H7 (cell line): ENCODE measurements around the gene ALDH3B2. TPM values are rescaled to one million over a fixed set of nuclear protein-coding genes. Genes with fewer than 3 reads are reported as not detected.
"Not testable (repeated sequence)": the region's sequence is repeated elsewhere in the genome, so short reads cannot be mapped to it uniquely, and the experiment has no call there.

Experiments
- DNase-seq: peaks from one replicate; pipeline ENCODE4 v3.0.0; 2012
- H3K27me3 ChIP-seq: 2 replicates; pipeline ENCODE4 v1.6.0; 2011; ENCODE audit warnings: mild to moderate bottlenecking, low read length; ENCODE audit not compliant: control insufficient read depth, insufficient read depth
- H3K36me3 ChIP-seq: replicated peaks from 2 replicates; pipeline ENCODE4 v1.5.1; 2011; ENCODE audit warnings: low read length; ENCODE audit not compliant: control insufficient read depth, insufficient read depth
- H3K4me3 ChIP-seq: 2 replicates; pipeline ENCODE4 v1.5.1; 2011; ENCODE audit warnings: low read depth, mild to moderate bottlenecking, control low read depth, low read length, moderate library complexity; ENCODE audit not compliant: insufficient read depth
- total RNA-seq: library from RNA; depleted of rRNA; stranded (reverse); fragments of >200 nt; shearing (Covaris generic); gene quantifications from 2 replicates; pipeline ENCODE4 v1.2.3, GENCODE V29; 2014

ALDH3B2 gene
- total RNA-seq, 1 experiment from 2014 or later, result not detected

DNA sequence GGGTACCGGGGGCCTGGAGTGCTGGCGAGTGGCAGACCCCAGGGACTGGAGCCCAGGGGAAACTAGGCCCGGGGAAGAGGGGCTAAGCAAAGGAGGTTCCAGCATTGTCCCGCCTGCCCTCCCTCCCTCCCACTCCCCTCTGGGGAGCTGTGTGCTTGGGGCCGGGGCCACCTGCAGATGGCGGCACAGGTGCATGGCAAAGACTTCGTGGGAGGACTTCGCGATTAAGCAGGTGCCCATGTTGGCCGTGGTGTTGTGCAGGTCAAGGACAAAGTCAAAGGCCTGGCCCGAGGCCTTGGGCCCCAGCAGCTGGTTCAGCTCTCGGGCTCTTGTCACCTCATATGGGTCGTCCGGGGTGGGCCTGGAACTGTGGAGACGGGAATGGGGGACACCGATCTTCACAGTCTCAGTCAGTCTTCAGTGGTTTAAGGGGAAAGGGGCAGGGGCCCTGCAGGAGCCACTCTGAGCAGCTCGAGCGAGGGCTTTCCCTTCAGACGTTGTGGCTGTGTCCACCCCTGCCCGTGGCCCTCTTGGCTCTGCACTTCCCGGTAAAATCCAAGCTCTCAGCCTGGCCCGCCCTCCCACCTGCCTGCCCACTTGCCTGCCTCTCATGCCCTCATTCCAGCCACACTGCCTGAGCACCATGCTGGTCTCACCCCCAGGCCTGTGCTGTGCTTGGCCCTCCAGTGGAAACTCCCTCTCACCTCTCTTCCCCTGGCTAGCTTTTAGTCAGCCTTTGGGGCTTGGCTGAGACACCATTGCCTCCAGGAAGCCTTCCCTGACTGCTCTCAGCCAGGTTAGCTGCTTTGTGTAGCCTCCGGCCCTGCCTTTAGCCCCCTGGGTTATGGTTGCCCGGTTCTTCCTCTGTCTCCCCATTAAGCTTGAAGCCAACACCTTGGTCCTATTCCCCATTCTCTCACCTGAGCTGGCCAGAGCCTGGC, 28.6 kb downstream of the ALDH3B2 start:
- Histone ChIP-seq H3K27me3 (no peaks in the 10 kb centered on the region; the same call in 1 of the 2 replicates), H3K4me3 (no peak overlapping the region), H3K36me3 (no peaks in the 10 kb centered on the region)
- peak; percentile 83 for DNase-seq

DNA sequence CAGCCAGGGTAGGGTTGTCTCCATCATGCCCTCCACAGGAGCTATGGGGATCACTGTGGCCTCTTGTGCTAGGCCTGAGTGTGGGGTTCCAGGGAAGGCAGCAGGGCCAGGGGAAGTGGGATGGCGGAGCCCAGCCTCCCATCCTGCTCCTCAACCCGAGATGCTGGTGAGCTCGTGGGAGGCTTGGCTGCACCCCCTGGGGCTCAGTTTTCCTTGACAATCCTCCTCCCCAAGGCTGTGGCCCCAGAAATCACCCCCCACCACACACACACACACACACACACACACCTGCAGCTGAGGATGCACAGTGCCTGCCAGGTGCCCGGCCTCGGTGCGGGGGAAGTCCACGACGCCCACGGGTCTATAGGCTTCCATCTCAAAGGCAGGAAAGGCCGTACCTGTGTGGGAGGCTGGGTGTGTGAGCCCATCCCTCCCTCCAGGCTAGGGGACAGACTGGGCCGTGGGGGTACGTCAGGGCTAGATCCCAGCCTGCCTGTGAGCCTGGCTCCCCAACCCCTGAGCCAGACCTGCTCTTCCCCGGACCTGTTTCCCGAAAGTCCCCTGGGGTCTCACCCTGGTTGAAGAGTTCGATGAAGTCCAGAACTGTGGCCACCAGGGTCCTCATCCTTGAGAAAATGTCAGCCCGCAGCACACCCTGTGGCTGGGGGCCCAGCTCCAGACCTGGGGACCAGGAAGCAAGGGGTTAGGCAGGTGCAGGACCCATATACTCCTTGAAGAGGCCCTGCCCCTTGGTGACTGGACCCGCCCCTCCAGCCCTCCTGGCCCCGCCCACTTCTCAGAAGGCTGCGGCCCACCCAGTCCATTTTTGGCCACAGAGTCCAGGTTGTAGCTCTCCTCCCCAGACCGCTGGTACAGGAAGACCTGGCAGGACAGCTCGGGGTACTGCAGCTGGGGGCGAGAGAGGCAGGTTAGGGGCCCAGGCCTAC, 29.7 kb downstream of the ALDH3B2 start:
- no peaks in the 10 kb centered on the region for H3K36me3 ChIP-seq
- peak; percentile 84 for DNase-seq
- peaks cover 6% of the 10 kb centered on the region for H3K27me3 ChIP-seq
- H3K4me3 ChIP-seq, result no peak overlapping the region

DNA sequence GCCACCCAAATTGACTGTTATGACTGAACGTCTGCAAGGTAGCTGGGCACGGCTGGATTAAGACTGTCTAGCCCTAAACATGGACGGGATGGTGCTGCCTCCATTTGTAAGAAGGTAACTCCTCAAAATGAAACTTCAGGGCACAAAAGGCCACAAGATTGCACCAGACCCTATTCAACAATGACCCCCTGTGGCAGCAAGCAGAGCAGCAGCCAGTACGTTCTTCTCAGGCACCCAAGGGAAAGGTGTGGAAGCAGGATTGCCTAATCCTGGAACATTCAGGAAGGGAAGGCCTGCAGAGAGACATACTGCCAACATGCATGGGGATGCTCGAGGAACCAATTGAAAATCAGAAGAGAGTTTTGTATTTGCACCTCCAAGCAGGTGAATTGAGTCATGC, 30.4 kb downstream of the ALDH3B2 start:
- H3K27me3 ChIP-seq, result peaks cover 9% of the 10 kb centered on the region
- H3K36me3 ChIP-seq, result no peaks in the 10 kb centered on the region
- peak; percentile 84 for DNase-seq
- no peak overlapping the region for H3K4me3 ChIP-seq

DNA sequence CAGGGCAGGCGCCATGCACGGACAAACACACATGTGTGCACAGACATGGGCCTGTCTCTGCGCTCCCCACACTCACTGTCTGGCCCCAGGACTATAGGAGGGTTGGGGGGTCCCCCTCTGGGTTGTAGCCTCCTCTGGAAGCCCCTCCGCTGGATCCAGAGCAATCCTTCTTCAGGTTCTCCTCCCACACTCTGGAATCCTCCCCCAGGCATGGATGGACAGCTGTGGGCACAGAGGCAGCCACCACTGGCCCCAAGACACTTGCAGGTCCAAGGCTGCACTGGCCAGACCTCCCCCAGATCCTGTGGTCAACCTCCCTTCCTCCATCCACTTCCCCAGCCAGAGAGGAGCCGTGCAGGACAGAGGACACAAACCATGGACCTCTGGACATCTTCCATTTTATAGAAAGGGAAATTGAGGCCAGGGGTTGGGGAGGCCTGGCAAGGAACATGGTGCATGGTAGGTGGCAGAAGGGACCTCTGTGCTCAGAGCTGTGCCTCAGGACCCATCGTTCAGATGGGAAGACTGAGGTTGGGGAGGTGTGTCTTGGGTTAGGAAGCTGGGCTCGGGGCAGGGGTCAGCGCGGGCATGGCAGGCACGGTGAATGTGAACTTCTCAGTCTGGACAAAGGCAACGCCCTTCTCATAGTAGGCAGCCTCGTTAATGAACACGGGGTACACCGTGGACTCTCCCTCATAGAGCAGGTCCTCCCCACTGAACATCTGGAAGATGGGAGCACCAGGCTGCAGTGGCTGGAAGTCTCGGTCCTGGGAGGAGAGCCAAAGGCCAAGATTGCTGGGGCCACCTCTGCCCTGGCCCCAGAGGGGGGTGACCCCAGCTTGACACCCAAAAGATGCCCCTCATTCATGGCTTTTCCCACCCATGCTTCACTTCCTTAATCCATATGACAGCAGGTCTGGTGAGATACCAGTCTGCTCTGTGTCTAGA, 32.0 kb downstream of the ALDH3B2 start:
- H3K4me3 ChIP-seq, result no peak overlapping the region
- DNase-seq, result no peak
- H3K36me3 ChIP-seq, result no peaks in the 10 kb centered on the region
- H3K27me3 ChIP-seq, result peaks cover 9% of the 10 kb centered on the region

DNA sequence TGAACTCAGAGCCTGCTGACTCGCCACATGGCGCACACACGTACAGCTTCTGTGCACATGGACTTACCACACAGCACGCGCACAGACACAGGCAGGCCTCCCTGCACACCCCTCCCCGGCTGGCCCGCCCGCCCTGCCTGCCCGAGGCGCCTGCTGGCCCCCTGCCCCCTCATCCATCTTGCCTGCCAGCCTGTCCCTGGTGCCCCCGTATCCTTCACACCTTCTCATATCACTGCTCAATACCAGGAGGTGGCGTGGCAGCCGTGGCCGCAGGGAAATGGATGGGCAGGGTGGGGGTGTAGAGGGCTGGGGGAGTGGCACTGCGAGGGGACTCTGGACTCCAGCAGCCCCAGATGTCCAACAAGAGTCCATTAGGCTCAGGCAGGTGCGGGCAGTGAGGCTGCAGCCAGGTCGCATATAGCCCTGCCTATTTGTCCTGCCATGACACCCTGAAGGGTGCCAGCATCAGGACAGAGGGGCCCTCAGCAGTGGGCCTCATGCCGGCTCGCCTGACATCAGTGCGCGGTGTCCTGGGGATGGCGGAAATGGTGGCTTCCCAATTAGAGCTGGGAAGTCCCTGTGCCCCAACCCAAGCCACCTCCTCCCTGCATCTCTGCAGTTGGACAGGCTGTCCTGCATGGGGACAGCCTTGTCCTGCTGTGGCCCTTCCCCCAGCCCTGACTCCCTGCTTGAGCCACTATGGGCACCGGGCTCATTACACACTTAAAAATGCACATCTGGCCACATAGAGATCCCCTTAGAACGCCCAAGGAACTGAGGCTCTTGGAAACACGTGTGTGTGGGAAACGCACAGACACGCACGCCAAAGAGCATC, 32.9 kb downstream of the ALDH3B2 start:
- Histone ChIP-seq H3K27me3 (peaks cover 9% of the 10 kb centered on the region), H3K4me3 (no peak overlapping the region), H3K36me3 (no peaks in the 10 kb centered on the region)
- peak; percentile 60 for DNase-seq

DNA sequence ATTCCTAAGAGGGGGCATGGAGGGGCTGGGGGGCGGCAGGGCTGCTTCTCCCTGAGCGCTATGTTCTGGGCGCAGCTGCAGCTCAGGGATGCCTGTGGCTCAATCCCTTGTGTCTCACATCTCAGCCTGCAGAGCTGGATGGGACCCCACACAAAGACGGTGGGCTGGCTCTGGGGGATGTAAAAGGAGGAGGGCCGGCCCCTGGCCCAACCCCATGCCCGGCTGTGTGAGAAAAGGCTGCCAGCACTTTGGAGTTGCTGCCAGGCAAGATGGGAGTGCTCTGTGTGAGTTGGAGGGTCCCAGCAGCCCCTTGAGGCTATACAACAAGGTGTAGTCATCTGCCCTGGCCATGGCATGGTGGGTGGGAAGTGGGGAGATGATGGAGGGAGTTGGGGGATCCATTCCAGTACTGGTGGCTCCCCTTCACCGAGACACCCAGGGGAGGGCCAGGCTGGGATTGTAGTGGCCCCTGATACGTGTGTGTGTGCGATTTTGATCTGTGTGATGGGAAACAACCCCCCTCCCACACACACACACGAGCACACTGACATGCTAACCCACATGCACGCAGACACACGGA, 33.6 kb downstream of the ALDH3B2 start:
- Histone ChIP-seq H3K27me3 (peaks cover 9% of the 10 kb centered on the region), H3K4me3 (no peak overlapping the region), H3K36me3 (no peaks in the 10 kb centered on the region)
- DNase-seq, result peak; percentile 47

DNA sequence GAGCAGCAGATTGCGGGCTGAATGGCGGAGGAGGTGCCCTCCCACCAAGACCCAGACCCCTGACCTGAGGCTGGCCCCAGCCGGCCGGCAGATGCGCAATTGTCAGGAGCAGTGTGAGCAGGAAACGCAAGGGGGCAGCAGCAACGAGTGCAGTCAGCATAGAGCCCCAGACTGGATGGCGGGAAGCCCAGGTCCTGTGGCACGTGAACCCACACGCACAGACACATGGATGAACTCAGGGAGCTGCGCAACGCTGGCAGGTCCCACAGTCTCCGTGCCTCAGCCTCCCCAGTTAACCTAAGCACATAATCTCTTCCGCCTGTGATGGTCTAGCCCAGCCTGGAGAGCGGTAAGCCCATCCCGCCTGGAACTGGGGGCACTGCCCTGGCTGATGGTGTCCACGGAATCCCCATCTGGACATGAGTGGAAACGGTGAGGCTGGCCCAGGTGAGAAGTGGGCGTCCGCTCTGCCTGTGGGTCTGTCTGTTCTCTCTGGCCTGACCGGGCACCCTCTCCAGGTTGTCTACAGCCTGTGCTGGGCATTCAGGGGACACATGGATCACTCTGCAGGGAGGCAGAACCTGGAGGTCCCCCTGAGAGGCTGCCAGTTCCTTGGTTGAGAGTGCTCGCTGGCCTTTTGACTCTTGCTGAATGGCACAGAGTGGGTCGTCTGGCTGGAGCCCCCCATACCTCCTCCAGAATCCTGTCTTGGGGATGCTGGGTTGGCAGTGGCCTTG, 34.2 kb downstream of the ALDH3B2 start:
- Histone ChIP-seq H3K36me3 (no peaks in the 10 kb centered on the region), H3K27me3 (peaks cover 9% of the 10 kb centered on the region), H3K4me3 (no peak overlapping the region)
- peak; percentile 95 for DNase-seq

DNA sequence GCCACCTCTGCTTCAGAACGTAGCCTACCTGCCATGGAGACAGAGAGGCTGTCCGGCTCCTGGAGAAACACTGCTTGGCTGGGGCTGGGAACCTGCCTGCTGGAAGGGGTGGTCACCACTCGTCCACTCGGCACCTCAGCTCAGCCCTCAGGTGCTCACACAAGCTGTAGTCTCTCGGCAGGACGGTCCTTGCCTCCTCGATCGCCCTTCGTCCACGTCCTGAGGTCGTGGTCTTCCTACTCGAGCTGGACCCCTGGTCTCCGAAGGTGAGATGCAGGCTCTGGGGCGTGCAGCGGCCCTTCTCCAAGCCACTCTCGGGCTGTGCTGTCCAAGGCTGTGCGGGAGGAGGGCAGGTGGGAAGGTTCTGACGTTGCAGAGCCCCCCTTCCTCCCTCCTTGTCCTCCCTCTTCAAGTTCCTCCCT, 35.0 kb downstream of the ALDH3B2 start, which contains the start of gene TBX10:
Gene TBX10 (minus strand): TSS at position 326 of the 422 bp plus-strand sequence. CDS start 291 bp downstream, at position 35.
- no peak within 1 kb of the TSS for H3K4me3 ChIP-seq
- H3K36me3 ChIP-seq, result no peaks in the 10 kb centered on the region
- peaks cover 9% of the 10 kb centered on the region for H3K27me3 ChIP-seq
- DNase-seq, result no peak

DNA sequence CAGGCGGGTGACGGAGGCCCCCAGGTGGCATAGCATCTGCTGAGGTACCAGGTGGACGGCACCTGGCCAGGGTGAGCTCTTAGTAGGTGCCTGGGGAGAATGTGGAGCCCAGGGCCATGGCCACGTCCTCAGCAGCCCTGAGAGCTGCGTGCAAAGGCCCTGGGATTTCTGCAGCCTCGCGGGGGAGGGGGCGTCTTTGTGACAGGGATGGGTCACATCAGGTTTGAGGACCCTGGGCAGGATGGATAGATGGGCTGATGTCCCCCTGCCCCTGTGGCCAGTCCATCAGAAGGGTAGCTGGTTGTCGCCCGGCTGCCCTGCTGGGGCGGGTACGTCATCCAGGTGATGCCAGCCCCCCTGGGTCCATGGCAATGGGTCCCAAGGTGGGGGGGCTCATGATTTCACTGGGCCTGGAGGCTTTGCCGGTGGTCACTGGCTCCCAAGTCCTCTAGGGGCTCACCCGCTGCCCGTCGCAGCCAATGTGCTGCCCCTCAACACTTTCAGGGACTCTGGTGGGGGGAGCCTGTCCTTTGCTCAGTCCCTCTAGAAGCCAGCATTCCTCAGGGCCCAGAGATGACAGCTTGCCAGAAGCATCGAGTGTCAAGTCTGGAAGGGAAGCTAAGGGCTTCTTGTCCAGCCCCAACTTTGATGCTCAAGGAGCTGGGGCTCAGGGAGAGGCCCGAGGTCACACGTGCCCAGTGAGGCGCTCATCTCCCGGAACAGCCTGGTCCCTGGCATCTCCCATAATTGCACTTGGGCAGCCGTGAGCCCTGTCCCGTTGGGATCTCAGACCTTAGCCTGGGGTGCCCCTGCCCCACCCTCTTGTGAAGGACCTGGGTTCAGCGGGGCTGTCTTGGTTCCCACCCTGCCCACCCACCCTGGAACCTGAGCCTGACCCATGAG, 35.6 kb downstream of the ALDH3B2 start:
- Histone ChIP-seq H3K27me3 (peaks cover 9% of the 10 kb centered on the region), H3K4me3 (no peak overlapping the region), H3K36me3 (no peaks in the 10 kb centered on the region)
- DNase-seq, result peak; percentile 50

DNA sequence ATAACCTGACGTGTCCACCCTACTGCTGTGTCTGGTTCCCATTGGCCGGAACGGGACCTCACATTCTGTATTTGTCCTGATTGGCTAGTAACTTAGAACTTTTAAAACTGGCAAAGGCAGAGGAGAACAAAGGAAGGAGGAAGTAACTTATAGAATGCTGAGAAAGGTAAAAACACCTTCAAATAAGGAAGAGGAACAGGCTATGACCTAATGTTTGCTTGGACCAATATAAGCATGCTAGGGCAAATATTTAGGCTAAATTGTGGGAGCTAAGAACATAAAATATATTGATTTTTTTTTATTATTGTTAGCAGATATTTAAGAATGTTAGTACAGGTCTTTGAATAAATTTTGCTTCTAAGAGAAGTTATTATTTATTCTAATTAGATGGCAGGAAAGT, 37.0 kb downstream of the ALDH3B2 start:
- not testable (repeated sequence) for H3K27me3 ChIP-seq, H3K36me3 ChIP-seq, H3K4me3 ChIP-seq, DNase-seq

DNA sequence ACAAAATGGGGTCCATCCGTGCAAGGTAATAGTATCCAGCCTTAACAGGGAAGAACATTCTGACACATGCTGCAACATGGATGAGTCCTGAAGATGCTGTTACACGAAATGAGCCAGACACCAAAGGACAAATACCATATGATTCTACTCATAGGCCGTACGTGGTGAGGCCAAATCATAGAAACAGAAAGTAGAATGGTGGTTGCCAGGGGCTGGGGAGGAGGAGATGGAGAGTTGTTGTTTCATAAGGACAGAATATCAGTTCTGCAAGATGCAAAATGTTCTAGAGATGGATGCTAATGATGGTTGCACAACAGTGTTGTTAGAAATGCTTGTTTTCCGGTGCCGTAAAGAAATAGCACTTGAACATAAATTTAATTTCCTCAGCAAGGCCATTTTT, 37.5 kb downstream of the ALDH3B2 start:
- Histone ChIP-seq H3K36me3 (no peaks in the 10 kb centered on the region), H3K27me3 (peaks cover 9% of the 10 kb centered on the region), H3K4me3 (no peak overlapping the region)

DNA sequence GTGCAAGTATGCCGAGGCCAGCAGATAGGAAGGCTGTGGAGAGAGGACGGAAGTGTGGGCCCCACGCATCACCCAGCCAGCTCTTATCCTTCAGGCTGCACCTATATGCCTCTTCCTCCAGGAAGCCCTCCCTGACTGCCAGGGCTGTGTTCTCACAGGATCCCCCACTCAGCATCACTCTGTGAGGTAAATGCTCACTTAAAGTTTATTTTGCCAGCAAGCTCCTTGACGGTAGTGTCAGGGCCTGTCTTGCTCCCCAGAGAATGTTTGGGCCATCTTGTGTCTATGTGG, 39.2 kb downstream of the ALDH3B2 start:
- no peak for DNase-seq
- no peaks in the 10 kb centered on the region for H3K36me3 ChIP-seq
- H3K27me3 ChIP-seq, result peaks cover 6% of the 10 kb centered on the region
- H3K4me3 ChIP-seq, result no peak overlapping the region

More for the DNA sequence above, 37.5 kb downstream of the ALDH3B2 start:
- DNase-seq, result no peak
